HCT116 (cell line): ENCODE measurements around the gene DMKN. TPM values are rescaled to one million over a fixed set of nuclear protein-coding genes. Genes with fewer than 3 reads are reported as not detected.

ENCODE experiments used
- ATAC-seq: fragments of 200-7000 bp; cut with Tn5 transposase; 2 replicates; pipeline ENCODE4 v1.9.1; 2020; ENCODE audit warnings: mild to moderate bottlenecking, moderate library complexity
- BruUV-seq: library from RNA; stranded (reverse); fragments of 400-500 nt; replicated peaks from 2 replicates; lab custom pipeline; 2021; lab: Mats Ljungman, UMichigan
- CTCF ChIA-PET: fragments of 300-600 bp; sonication (Branson Sonifier 250); formaldehyde crosslinking; loops from one replicate; lab custom pipeline; 2021; ENCODE audit warnings: antibody characterized with exemption; lab: Charles Lee
- POLR2A ChIA-PET: fragments of 300-600, 350-600 bp; sonication (Branson Sonifier 250); formaldehyde crosslinking; loops from one replicate; lab custom pipeline; 2021; ENCODE audit warnings: antibody characterized with exemption; lab: Charles Lee
- RAD21 ChIA-PET, 2 experiments: fragments of 300-600 bp; sonication (Branson Sonifier 250); formaldehyde crosslinking; loops; one replicate each; lab custom pipeline; 2023; ENCODE audit warnings: low total read pairs in 2 of 2; ENCODE audit not compliant: uncharacterized antibody in 2 of 2, unreplicated experiment in 2 of 2, low non-redundant PET in 1 of 2; lab: Charles Lee
- DNase-seq: peaks from one replicate; pipeline ENCODE4 v3.0.0-alpha.2; 2010; ENCODE audit warnings: low read depth, low spot score
- H2AFZ ChIP-seq: fragments of 200-600 bp; shearing (Covaris generic), sonication (generic); 2 replicates; pipeline ENCODE4 v1.6.1; 2017; ENCODE audit warnings: low read depth, mixed run types, mixed read lengths, antibody characterized with exemption, low read length; ENCODE audit not compliant: poor library complexity, severe bottlenecking
- H3K27ac ChIP-seq: 2 replicates; pipeline ENCODE4 v1.5.1; 2012; ENCODE audit warnings: low read depth, low read length
- H3K27me3 ChIP-seq: fragments of 200-600 bp; sonication (generic); 2 replicates; pipeline ENCODE4 v1.6.1; 2016; ENCODE audit warnings: mixed run types, low read length, mixed read lengths; ENCODE audit not compliant: insufficient read depth
- H3K36me3 ChIP-seq, 2 experiments: fragments of 200-500 bp in 1 of 2; fragments of 200-600 bp in 1 of 2; sonication (Bioruptor generic) in 1 of 2; sonication (generic) in 1 of 2; 2 replicates each; pipeline versions ENCODE4 v1.5.1 to v1.6.1; 2014 to 2016; ENCODE audit warnings: low read length in 2 of 2, inconsistent platforms in 1 of 2, mixed read lengths in 1 of 2, mixed run types in 1 of 2; ENCODE audit not compliant: insufficient read depth in 2 of 2, control insufficient read depth in 1 of 2
- H3K4me1 ChIP-seq, 2 experiments: fragments of 200-600 bp in 1 of 2; sonication (generic) in 1 of 2; 2 replicates each; pipeline versions ENCODE4 v1.5.1 to v1.6.1; 2012 to 2017; ENCODE audit warnings: low read length in 2 of 2, inconsistent platforms in 1 of 2, mild to moderate bottlenecking in 1 of 2, mixed read lengths in 1 of 2, mixed run types in 1 of 2, moderate library complexity in 1 of 2; ENCODE audit not compliant: insufficient read depth in 2 of 2, control insufficient read depth in 1 of 2
- H3K4me2 ChIP-seq: fragments of 200-600 bp; sonication (generic); 2 replicates; pipeline ENCODE4 v1.6.1; 2017; ENCODE audit warnings: mixed run types, low read length, mixed read lengths
- H3K4me3 ChIP-seq, 2 experiments: fragments of 200-600 bp in 1 of 2; sonication (generic) in 1 of 2; replicated peaks in 1 of 2; 2 replicates each; pipeline ENCODE4 v1.5.1; 2011 to 2016; ENCODE audit warnings: low read length in 2 of 2, control low read depth in 1 of 2, low read depth in 1 of 2, mild to moderate bottlenecking in 1 of 2, mixed read lengths in 1 of 2, mixed run types in 1 of 2
- H3K79me2 ChIP-seq: fragments of 200-600 bp; sonication (generic); 2 replicates; pipeline ENCODE4 v1.6.1; 2017; ENCODE audit warnings: mild to moderate bottlenecking, mixed run types, low read length, moderate library complexity, mixed read lengths; ENCODE audit not compliant: insufficient read depth
- H3K9ac ChIP-seq: fragments of 200-600 bp; sonication (generic); 2 replicates; pipeline ENCODE4 v1.6.1; 2016; ENCODE audit warnings: low read length, mixed read lengths
- H3K9me2 ChIP-seq: fragments of 200-600 bp; sonication (generic), shearing (Covaris generic); 2 replicates; pipeline ENCODE4 v1.6.1; 2017; ENCODE audit warnings: mixed run types, mild to moderate bottlenecking, moderate library complexity; ENCODE audit not compliant: insufficient read depth
- H3K9me3 ChIP-seq, 2 experiments: fragments of 200-500 bp in 1 of 2; fragments of 200-600 bp in 1 of 2; sonication (Bioruptor generic) in 1 of 2; sonication (generic) in 1 of 2; 2 replicates each; pipeline ENCODE4 v1.6.1; 2014 to 2017; ENCODE audit warnings: low read length in 2 of 2, mixed read lengths in 2 of 2, inconsistent platforms in 1 of 2, low read depth in 1 of 2, mild to moderate bottlenecking in 1 of 2, mixed run types in 1 of 2, moderate library complexity in 1 of 2; ENCODE audit not compliant: control insufficient read depth in 1 of 2, insufficient read depth in 1 of 2
- H4K20me1 ChIP-seq: fragments of 200-600 bp; sonication (generic), shearing (Covaris generic); 2 replicates; pipeline ENCODE4 v1.6.1; 2017; ENCODE audit warnings: mixed run types, mild to moderate bottlenecking, moderate library complexity; ENCODE audit not compliant: insufficient read depth
- ATF3 ChIP-seq: IDR thresholded peaks from 2 replicates; pipeline ENCODE4 v1.6.1; 2012
- CBX3 ChIP-seq: IDR thresholded peaks from 2 replicates; pipeline ENCODE4 v1.6.1; 2012; ENCODE audit warnings: low read depth
- CEBPB ChIP-seq: IDR thresholded peaks from 2 replicates; pipeline ENCODE4 v1.6.1; 2012; ENCODE audit warnings: low read depth
- CTCF ChIP-seq, 3 experiments: fragments of 200-600 bp in 1 of 3; sonication (generic) in 1 of 3; IDR thresholded peaks in 2 of 3; conservative IDR thresholded peaks in 1 of 3; 2 replicates each; pipeline ENCODE4 v1.5.1; 2012 to 2017; ENCODE audit warnings: low read depth in 2 of 3, low read length in 2 of 3, antibody characterized with exemption in 1 of 3, borderline replicate concordance in 1 of 3, control low read depth in 1 of 3, mild to moderate bottlenecking in 1 of 3, mixed read lengths in 1 of 3, mixed run types in 1 of 3, moderate library complexity in 1 of 3; ENCODE audit not compliant: insufficient read depth in 1 of 3
- EZH2phosphoT487 ChIP-seq: fragments of 200-600 bp; IDR thresholded peaks from 2 replicates; pipeline ENCODE4 v1.6.1; 2018; ENCODE audit warnings: antibody characterized with exemption, borderline replicate concordance
- POLR2A ChIP-seq: IDR thresholded peaks from 2 replicates; pipeline ENCODE4 v1.7.0; 2011; ENCODE audit warnings: borderline replicate concordance; ENCODE audit not compliant: insufficient read depth, insufficient read length; ENCODE audit errors: extremely low read depth
- POLR2AphosphoS5 ChIP-seq: IDR thresholded peaks from 2 replicates; pipeline ENCODE4 v1.6.1; 2011; ENCODE audit warnings: mild to moderate bottlenecking, low read depth, low read length, moderate library complexity
- SIN3A ChIP-seq: IDR thresholded peaks from 2 replicates; pipeline ENCODE4 v1.6.1; 2012; ENCODE audit warnings: low read depth
- SRF ChIP-seq: IDR thresholded peaks from 2 replicates; pipeline ENCODE4 v1.6.1; 2012; ENCODE audit warnings: low read depth
- TCF7L2 ChIP-seq: IDR thresholded peaks from 2 replicates; pipeline ENCODE4 v1.7.0; 2011; ENCODE audit warnings: borderline replicate concordance, inconsistent platforms; ENCODE audit not compliant: insufficient read depth, insufficient read length; ENCODE audit errors: extremely low read depth
- ZFX ChIP-seq: fragments of 450-650 bp; IDR thresholded peaks from 2 replicates; pipeline ENCODE4 v1.6.1; 2017
- ZNF274 ChIP-seq: fragments of 200-500 bp; sonication (Bioruptor generic); IDR thresholded peaks from 2 replicates; pipeline ENCODE4 v1.6.1; 2014; ENCODE audit warnings: mild to moderate bottlenecking, low read depth, low read length, inconsistent platforms
- intact Hi-C: fragments of 100-400 bp; cut with micrococcal nuclease; formaldehyde crosslinking; loops from 2 replicates; pipeline ENCODE4 v1.10.0; 2022
- total RNA-seq: library from RNA; stranded (reverse); gene quantifications from one replicate; pipeline ENCODE4 v1.2.1, GENCODE V29; 2021; ENCODE audit not compliant: unreplicated experiment
- TF ChIP-seq, protein P1 (sequence below): IDR thresholded peaks from 2 replicates; pipeline ENCODE4 v1.6.1; 2012; ENCODE audit warnings: low read depth

The DMKN gene
- total RNA-seq, 1 experiment from 2014 or later: 246 TPM

DNA sequence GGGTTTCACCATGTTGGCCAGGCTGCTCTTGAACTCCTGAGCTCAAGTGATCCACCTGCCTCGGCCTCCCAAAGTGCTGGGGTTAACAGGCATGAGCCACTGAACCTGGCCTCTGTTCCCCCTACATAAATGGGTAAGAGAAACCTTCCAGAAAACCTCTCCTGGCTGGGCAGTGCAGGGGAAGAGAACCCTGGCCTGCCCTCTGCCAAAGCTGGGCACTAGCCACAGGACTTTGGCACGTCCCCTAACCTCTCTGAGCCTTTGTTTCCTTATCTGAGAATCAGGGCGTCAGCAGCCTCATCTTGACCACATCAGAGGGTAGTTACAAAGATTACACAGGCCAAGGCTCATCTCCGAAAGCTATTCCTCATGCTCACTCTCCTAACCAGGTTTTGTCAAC is 12.4 kb upstream of the DMKN start:
- Histone ChIP-seq H3K4me3 (no peak overlapping the region), H3K27ac (no peak overlapping the region), H4K20me1 (no peaks in the 10 kb centered on the region), H3K27me3 (no peaks in the 10 kb centered on the region), H3K9me3 (no peaks in the 10 kb centered on the region), H2AFZ (no peak overlapping the region), H3K79me2 (no peaks in the 10 kb centered on the region), H3K4me2 (no peak overlapping the region), H3K9ac (no peak overlapping the region), H3K4me1 (peaks cover 0 to 8% of the 10 kb centered on the region in 2 experiments; a peak in 2 of 4 replicates), H3K9me2 (no peaks in the 10 kb centered on the region), H3K36me3 (no peaks in the 10 kb centered on the region)
- intact Hi-C loops: no loop called here
- DNase-seq (no peak), ATAC-seq (no peak)
- CTCF ChIA-PET: interaction anchor here (0.8 kb wide), 1 partner anchor 23 kb away, joined by 3 read pairs; no protein-coding TSS in a partner anchor
- no peak for TF ChIP-seq EZH2phosphoT487
- no peak for TF ChIP-seq SIN3A
- TF ChIP-seq TCF7L2: no peak
- RAD21 ChIA-PET: no interaction called here
- BruUV-seq: no TSS peak
- POLR2A ChIA-PET: interaction anchor here (1.0 kb wide), 1 partner anchor 15 kb away, joined by 3 read pairs; no protein-coding TSS in a partner anchor

GRCh38 chr19:35524181-35524837 is 10.9 kb upstream of the DMKN start:
- H3K4me3 ChIP-seq: no peak overlapping the region
- POLR2A ChIA-PET: no interaction called here
- no peaks in the 10 kb centered on the region for H4K20me1 ChIP-seq
- H3K27ac ChIP-seq: no peak overlapping the region
- RAD21 ChIA-PET: no interaction called here
- no peaks in the 10 kb centered on the region for H3K36me3 ChIP-seq
- H3K9me2 ChIP-seq: no peaks in the 10 kb centered on the region
- H3K27me3 ChIP-seq: no peaks in the 10 kb centered on the region
- H3K79me2 ChIP-seq: no peaks in the 10 kb centered on the region
- H3K4me2 ChIP-seq: no peak overlapping the region
- H3K9me3 ChIP-seq: no peaks in the 10 kb centered on the region
- CTCF ChIA-PET: no interaction called here
- no peak overlapping the region for H2AFZ ChIP-seq
- no TSS peak for BruUV-seq
- DNase-seq (no peak), ATAC-seq (no peak)
- H3K4me1 ChIP-seq: peaks cover 3 to 14% of the 10 kb centered on the region in 2 experiments; a peak in 3 of 4 replicates
- intact Hi-C loops: no loop called here
- no peak overlapping the region for H3K9ac ChIP-seq
- TF ChIP-seq, protein P1, sequence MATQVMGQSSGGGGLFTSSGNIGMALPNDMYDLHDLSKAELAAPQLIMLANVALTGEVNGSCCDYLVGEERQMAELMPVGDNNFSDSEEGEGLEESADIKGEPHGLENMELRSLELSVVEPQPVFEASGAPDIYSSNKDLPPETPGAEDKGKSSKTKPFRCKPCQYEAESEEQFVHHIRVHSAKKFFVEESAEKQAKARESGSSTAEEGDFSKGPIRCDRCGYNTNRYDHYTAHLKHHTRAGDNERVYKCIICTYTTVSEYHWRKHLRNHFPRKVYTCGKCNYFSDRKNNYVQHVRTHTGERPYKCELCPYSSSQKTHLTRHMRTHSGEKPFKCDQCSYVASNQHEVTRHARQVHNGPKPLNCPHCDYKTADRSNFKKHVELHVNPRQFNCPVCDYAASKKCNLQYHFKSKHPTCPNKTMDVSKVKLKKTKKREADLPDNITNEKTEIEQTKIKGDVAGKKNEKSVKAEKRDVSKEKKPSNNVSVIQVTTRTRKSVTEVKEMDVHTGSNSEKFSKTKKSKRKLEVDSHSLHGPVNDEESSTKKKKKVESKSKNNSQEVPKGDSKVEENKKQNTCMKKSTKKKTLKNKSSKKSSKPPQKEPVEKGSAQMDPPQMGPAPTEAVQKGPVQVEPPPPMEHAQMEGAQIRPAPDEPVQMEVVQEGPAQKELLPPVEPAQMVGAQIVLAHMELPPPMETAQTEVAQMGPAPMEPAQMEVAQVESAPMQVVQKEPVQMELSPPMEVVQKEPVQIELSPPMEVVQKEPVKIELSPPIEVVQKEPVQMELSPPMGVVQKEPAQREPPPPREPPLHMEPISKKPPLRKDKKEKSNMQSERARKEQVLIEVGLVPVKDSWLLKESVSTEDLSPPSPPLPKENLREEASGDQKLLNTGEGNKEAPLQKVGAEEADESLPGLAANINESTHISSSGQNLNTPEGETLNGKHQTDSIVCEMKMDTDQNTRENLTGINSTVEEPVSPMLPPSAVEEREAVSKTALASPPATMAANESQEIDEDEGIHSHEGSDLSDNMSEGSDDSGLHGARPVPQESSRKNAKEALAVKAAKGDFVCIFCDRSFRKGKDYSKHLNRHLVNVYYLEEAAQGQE: no peak
- TF ChIP-seq CTCF (IDR thresholded peaks at IDR 0.05 in 2 of 3, conservative IDR thresholded peaks at IDR 0.05 in 1 of 3; ENCODE audit: borderline replicate concordance in 1 of 3, insufficient read depth in 1 of 3, low read depth in 2 of 3, low read length in 2 of 3) (no peak), CEBPB (no peak), ZFX (no peak), CBX3 (no peak), ATF3 (no peak), POLR2AphosphoS5 (no peak), SRF (no peak), EZH2phosphoT487 (no peak), POLR2A (no peak), SIN3A (no peak), ZNF274 (no peak)
